Fibroblast of skin of right quadriceps (primary cell): ENCODE data around the gene PRKAB2.
"Not testable (repeated sequence)": the region's sequence is repeated elsewhere in the genome, so short reads cannot be mapped to it uniquely, and the experiment has no call there.

Source experiments
- DNase-seq: peaks from one replicate; pipeline ENCODE4 v3.0.0-alpha.2; 2013

Gene PRKAB2

DNA sequence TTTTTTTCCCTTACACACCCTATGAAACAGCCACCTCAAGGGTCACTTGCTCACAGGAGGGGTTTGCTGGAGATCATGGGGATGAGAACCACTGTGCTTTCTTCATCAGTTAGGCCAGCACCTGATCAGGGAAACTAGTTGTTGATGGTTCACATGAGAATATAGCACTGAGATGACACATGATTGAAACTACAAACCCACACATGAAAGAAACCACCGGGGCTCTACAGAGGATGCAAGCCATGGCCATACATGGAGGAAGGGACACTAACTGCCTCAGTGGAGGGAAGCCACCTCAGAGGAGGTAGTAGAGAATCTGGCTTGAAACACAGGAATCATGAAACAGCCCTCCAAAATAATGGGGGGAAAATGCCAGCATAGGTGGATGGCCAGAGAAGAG, 63.2 kb downstream of the PRKAB2 start:
- no peak for DNase-seq

GRCh38 chr1:147106407-147106881, 65.8 kb downstream of the PRKAB2 start:
- DNase-seq = not testable (repeated sequence)

- DNase-seq = no peak
Measured at GRCh38 chr1:147105909-147106308, 66.4 kb downstream of the PRKAB2 start.
